Measurements from ENCODE around the gene ZSCAN10.
A peak's percentile ranks its signal among the peaks of the same experiment; 100 is the strongest.
"Not testable (repeated sequence)": the region's sequence is repeated elsewhere in the genome, so short reads cannot be mapped to it uniquely, and the experiment has no call there.

The ZSCAN10 gene

DNA sequence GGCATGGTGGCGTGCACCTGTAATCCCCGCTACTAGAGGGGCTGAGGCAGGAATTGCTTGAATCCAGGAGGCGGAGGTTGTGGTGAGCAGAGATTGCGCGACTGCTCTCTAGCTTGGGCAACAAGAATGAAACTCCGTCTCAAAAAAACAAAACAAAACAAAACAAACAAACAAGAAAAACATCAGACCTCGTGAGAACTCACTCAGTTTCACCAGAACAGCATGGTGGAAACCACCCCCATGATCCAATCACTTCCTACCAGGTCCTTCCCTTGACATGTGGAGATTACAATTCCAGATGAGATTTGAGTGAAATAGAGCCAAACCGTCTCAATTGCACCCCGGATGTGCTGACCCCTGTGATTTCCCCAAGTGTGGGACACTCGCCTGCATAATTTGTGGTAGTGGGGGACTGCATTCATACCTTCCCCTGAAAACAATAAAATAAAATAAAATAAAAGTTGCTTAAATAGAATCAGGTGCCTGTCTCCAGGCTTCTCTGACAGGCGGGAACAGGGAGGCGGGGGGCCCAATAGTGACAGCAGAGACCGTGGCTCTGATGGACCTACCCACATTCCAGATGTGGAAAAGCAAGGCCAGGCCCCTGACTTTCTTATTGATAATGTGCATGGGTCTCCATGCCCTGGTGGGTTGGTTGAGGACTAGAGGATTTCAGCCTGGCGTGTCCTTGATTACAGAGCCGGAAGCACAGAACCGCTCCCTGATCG lies 13.1 kb downstream of the ZSCAN10 start:
- DNase-seq (ENCODE audit: low read depth): no peak

DNA sequence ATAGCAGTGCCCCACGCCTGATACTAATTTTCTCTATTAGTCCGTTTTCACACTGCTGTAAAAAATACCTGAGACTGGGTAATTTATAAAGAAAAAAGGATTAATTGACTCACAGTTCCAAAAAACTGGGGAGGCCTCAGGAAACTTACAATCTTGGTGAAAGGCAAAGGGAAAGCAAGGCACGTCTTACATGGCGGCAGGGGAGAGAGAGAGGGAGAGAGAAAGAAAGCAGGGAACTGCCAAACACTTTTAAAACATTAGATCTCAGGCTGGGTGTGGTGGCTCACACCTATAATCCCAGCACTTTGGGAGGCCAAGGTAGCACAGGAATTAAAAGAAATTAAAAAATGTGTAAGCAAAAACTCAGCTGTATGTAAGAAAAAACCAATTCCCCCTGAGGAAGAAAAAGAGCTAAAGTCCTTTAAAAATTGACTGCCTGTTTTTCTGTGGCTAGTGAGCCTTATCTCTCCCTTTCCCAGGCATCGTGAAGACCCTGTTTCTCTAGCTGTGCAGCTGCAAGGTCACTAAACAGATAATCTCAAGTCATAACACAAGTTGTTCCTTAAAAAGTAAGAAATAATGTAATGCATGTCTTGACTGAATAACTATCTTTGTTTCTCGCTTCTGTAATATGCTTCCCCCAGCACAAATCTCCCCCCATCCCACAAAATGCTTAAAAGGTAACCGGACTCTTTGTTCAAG lies 14.0 kb downstream of the ZSCAN10 start:
- DNase-seq (ENCODE audit: low read depth): no peak

DNA sequence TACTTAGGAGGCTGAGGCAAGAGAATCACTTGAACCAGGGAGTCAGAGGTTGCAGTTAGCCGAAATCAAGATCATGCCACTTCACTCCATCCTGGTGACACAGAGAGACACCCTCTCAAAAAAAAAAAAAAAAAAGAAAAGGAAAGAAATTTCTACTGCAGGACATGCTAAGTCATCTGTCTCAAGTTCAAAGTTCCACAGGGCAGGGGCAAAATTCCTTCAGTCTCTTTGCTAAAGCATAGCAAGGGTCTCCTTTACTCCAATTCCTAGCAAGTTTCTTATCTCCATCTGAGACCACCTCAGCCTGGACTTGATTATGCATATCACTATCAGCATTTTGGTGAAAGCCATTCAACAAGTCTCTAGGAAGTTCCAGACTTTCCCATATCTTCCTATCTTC lies 14.6 kb downstream of the ZSCAN10 start:
- no peak for DNase-seq (ENCODE audit: low read depth)

DNA sequence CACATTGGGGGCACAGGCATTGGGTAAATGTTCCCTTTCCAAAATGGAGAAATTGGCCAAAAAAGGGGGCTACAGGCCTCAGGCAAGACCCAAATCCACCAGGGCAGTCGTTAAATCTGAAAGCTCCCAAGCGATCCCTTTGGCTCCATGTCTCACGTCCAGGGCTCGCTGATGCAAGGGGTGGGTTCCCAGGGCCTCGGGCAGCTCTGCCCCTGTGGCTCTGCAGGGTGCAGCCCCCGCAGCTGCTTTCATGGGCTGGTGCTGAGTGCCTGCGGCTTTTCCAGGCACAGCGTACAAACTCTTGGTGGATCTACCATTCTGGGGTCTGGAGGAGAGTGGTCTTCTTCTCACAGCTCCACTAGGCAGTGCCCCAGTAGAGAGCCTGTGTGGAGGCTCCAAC lies 15.7 kb downstream of the ZSCAN10 start:
- DNase-seq (ENCODE audit: low read depth): not testable (repeated sequence)

DNA sequence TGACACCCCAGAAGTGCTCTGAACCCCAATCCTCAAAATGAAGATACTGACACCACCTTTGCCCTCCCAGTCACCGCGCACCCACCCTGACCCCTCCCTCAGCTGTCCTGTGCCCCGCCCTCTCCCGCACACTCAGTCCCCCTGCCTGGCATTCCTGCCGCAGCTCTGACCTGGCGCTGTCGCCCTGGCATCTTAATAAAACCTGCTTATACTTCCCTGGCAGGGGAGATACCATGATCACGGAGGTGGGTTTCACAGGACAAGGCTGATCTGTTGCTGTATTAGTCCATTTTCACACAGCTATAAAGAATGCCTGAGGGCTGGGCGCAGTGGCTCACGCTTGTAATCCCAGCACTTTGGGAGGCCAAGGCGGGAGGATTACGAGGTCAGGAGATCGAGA lies 17.1 kb downstream of the ZSCAN10 start:
- DNase-seq (ENCODE audit: low read depth): not testable (repeated sequence)

DNA sequence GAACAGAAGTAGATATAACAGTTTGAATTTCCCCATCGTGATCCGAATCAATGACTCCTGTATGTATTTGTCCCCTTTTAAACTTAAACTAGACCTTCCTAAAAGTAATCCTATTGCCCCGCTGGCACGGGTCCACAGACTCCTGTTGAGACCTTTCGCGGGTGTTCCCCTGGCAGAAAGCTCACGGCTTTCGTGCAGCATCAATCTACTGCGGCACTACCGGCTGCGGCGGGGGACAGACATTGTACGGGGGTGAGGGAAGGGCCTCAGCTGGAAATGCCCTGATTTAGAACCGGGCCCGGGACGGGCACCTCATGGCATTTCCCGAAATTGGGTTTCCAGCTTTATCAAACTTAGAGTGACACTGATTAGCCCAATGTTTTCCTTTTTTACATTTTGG lies 19.1 kb downstream of the ZSCAN10 start:
- DNase-seq (ENCODE audit: low read depth): no peak

DNA sequence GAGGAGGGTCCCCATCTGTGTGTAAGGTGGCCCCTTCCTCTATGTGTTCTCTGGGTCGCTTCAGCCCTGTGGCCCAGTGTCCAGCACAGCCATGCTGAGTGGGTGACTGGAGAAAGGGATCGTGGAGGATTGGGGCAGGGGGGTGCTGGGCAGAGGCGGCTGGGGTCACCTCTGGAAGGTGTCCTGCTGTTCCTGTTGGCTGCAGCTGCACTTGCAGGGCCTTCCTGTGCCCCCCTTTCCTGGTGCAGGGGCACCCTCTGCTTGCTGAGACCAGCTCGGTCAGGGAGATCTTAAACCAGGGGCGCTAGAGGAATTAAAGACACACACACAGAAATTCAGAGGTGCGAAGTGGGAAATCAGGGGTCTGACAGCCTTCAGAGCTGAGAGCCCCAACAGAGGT lies 22.5 kb downstream of the ZSCAN10 start:
- no peak for DNase-seq (ENCODE audit: low read depth)

DNA sequence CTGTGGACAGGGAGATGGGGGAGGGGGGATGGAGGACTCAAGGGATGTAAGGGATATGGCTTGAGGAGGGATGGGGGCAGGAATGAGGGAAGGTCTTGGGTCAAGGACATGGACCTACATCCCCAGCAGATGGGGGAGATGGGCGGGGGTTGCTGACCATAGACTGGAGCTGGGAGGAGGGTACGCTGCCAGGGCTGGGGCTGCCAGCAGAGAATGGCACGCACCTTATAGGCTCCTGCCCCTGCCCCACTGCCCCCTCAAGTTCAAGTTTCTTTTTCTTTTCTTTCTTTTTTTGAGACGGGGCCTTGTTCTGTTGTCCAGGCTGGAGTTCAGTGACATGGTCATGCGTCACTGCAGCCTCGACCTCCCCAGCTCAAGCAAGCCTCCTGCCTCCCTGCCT lies 23.1 kb downstream of the ZSCAN10 start:
- not testable (repeated sequence) for DNase-seq (ENCODE audit: low read depth)

DNA sequence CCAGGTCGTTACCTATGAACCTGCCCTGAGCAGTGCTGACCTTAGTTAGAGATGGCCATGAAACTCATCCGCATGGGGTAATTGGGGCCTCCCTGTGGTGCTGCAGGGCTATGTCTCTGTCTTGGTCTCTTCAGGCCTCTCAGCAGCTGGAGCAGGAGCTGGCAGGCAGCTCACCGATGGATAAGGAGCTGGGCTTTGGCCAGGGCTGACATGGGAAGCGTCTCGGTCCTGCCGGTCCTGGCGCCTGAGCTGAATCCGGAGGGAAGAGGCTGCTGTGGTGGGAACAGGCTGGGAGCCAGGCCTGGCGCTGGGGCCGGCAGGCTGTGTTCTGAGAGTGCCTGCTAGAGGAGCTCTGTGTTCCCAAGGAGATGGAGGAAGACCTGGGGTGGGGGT lies 23.6 kb downstream of the ZSCAN10 start:
- no peak for DNase-seq (ENCODE audit: low read depth)

DNA sequence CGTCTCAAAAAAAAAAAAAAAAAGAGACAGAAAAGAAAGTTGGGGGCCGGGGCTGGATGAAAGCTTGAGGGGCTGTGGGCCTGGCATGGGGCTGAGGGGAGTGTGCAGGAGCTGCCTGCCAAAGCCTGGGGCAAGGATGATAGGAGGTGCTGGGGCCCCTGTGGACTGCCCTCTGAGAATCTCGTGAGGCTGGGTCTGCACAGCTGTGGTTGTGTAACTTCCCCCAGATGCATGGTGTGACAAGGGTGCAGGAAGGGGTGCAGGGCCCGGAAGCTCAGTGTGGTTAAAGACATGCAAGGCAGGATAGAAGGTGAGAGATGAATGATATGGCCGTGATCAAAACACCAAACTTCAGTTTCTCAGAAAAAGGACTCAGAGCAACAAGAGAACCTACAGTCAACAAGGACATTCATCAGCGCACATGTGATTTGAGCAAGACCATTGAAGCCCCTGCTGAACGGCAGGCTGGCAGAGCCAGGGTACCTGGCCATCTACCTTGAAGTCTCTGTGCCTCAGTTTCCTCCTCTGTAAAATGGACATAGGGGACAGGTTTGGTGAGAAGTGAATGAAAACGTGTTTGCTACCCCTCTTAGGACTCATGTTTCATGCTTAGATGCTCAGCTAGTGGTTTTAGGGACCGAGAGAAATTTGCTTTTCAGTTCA lies 24.1 kb downstream of the ZSCAN10 start:
- peak; percentile 71 for DNase-seq (ENCODE audit: low read depth)

DNA sequence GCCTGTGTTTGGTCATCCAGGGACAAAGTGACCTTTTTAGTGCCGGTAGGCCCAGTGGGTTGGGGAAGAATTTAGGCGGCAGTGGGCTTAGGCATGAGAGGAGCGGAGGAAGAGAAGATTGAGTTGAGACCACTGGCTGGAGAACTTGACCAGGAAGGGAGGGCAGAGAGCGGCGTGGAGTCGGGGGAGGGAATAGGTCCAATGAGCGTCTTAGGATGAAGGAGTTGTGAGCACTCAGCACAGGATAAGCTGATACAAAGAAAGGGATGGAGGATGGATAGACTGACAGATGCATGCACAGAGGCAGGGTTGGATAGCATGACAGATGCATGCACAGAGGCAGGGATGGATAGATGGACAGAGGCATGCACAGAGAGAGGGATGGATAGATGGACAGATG lies 25.6 kb downstream of the ZSCAN10 start:
- no peak for DNase-seq (ENCODE audit: low read depth)

DNA sequence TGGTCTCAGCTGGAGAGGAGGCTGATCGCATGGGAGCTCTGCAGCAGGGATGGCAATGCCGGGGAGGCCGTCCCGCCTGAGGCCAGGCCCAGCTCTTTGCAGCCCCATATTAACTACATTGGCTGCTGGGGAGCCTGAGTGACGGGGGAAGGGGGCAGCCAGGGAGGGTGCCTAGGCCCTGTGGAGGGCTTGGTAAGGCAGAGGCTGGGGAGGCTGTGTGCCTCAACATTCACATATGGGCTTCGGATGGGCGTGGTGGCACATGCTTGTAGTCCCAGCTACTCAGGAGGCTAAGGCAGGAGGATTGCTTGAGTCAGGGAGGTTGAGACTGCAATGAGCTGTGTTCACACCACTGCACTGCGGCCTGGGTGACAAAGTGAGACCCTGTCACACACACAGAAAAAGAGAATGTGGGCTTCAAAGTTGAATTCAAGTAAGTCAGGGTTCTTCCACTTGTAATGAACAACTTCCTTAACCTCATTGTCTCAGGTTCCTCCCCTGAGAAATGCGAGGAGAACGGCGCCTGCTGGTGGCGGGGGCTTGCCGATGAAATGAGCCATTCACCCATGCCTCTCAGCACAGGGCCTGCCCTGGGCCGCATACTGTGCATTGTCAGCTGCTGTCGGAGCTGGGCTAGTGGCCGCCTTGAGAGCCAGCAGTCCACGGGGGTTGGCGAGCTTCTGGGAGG lies 26.4 kb downstream of the ZSCAN10 start:
- DNase-seq (ENCODE audit: low read depth): not testable (repeated sequence)

DNA sequence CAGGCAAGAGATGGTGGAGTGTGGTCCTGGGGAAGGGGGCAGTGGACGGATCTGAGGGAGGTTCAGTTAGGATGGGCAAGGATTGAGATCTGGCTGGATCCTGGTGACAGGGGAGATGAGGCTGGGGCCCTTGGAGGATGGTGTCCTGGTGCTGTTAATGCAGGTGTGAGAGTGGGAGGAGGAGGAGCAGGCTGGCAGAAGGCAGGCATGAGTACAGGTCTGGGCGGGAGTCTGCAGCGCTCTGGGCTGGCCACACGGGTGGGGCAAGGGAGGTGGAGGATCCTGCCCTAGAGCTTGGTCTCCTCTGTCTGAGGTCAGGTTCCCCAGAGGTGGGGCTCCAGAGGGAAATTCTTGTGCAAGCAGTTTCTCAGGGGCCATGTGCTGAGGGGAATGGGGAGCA lies 26.9 kb downstream of the ZSCAN10 start:
- not testable (repeated sequence) for DNase-seq (ENCODE audit: low read depth)

DNA sequence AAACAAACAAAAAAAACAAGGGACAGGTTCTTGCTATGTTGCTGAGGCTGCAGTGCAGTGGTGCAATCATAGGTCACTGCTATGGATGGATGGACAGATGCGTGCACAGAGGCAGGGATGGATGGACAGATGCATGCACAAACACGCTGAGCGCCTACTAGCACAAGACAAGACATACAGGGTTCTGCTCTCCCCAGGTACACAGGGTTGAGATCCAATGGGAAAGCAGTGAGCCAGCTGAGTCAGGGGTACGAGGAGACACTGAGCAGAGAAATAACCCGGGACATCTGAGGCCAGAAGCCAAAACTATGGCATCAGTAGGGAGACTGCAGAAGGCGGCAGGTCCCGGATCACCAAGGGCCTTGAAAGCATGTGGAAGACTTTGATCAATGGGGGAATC lies 27.4 kb downstream of the ZSCAN10 start:
- DNase-seq (ENCODE audit: low read depth): no peak

DNA sequence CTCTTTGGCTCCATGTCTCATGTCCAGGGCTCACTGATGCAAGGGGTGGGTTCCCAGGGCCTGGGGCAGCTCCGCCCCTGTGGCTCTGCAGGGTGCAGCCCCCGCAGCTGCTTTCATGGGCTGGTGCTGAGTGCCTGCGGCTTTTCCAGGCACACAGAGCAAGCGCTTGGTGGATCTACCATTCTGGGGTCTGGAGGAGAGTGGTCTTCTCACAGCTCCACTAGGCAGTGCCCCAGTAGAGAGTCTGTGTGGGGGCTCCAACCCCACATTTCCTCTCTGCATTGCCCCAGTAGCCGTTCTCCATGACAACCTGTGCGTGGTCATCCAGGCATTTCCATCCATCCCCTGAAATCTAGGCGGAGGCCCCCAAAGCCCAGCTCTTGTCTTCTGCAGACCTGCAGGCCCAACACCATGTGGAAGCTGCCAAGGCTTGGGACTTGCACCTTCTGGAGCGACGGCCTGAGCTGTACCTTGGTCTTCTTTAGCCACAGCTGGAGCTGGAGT lies 28.4 kb downstream of the ZSCAN10 start:
- no peak for DNase-seq (ENCODE audit: low read depth)

DNA sequence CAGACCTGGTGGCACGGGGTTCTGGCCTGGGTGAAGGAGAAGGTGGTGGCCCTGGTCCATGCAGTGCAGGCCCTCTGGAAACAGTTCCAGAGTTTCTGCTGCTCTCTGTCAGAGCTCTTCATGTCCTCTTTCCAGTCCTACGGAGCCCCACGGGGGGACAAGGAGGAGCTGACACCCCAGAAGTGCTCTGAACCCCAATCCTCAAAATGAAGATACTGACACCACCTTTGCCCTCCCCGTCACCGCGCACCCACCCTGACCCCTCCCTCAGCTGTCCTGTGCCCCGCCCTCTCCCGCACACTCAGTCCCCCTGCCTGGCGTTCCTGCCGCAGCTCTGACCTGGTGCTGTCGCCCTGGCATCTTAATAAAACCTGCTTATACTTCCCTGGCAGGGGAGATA lies 29.9 kb downstream of the ZSCAN10 start:
- not testable (repeated sequence) for DNase-seq (ENCODE audit: low read depth)

DNA sequence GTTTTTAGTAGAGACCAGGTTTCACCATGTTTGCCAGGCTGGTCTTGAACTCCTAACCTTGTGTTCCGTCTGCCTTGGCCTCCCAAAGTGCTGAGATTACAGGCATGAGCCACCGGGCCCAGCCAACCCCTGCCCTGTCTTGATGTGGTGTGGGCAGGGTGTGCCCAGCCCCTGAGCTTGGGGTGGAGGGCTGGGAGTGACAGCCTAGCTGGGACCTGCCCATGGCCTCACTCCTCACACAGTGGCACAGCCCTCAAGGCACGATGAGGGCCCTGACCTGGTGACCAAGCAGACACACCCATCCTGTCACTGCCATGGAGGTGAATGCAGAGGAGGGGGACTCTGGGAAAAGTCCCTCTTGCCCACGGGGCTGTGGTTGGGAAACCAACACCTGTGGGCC lies 30.6 kb downstream of the ZSCAN10 start:
- DNase-seq (ENCODE audit: low read depth): no peak

DNA sequence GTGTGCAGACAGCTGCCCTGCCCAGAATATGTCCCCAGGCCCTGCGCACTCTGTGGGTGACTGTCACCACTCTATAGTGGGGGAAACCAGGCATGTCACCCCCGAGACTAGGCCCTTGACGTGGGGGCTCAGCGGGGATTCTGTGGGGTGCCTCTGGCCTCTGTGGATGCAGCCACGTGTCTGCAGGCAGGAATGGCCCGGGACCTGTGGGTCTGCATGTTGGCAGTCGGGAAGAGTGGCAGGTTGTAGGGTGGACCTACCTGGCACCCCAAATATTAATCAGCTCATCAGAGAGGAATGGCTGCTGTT lies 32.7 kb downstream of the ZSCAN10 start:
- DNase-seq (ENCODE audit: low read depth): no peak

DNA sequence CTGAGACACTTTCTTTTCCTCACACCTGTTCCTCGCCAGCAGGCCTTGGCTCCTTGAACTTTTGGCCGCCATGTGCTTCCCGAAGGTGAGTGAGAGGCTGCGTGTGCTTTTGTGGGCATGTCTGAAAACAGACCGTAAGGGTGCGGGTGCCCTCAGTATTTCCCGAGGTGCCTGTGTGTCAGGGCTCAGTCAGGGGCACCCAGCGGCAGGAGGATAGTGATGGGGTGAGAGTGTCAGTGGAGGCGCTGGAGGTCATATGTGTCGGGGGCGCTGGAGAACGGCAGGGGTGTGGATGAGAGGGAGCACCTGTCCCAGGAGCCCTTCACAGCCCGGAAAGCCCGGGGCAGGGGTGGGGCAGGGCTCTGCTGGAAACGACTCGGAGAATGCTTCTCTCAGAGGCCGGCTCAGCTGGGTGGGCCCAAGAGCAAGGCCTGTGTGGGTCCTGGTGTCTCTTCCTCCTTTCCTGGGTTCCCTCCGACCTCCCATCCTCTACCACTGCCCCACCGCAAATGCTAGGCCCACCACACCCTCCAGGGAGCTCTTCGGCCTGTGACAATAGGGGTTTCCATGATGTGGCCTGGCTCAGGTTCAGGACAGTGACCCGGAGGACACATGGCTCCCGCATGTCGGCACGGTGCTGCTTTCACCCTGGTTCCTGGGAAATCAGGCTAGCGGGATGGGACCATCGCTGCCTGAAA lies 33.2 kb downstream of the ZSCAN10 start:
- DNase-seq (ENCODE audit: low read depth): no peak

DNA sequence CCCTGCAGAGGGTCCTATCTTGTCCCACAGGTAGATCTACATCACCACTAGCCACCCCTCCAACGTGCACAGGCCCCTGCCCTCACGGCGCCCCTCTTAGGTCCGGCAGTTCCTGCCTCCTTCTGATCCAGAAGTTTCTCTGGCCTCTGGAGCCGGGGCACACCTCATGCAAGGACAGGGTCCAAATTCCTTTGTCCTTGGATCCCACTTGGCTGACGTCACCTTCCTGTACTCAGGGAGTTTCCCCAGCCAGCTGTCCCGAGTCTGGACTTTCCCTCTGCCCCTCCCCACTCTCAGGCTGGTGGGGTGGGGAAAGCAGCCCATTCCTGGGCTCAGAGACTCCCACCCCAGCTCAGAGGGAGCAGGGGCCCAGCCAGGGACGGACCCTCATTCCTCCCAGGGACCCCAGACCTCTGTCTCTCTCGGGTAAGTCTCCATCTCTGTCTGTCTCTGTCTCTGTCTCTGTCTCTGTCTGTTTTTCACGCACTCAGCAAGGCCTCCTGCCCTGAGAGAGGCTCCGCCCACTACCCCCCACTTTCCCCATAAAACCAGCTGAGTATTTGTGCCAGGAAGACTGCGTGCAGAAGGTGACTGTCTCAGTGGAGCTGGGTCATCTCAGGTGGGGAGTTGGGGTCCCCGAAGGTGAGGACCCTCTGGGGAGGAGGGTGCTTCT lies 33.9 kb downstream of the ZSCAN10 start, which contains the start of gene IL32:
IL32 (plus strand) TSS at position 572 of the 673 bp plus-strand sequence. CDS start 172 bp downstream, outside the sequence.
- DNase-seq (ENCODE audit: low read depth): peak; percentile 67

Measured in activated T-cell treated with anti-CD3 and anti-CD28 coated beads for 48 hours (primary cell).